ENCODE results near the gene LENG8.
"Not testable (repeated sequence)": the region's sequence is repeated elsewhere in the genome, so short reads cannot be mapped to it uniquely, and the experiment has no call there.

The LENG8 gene

DNA sequence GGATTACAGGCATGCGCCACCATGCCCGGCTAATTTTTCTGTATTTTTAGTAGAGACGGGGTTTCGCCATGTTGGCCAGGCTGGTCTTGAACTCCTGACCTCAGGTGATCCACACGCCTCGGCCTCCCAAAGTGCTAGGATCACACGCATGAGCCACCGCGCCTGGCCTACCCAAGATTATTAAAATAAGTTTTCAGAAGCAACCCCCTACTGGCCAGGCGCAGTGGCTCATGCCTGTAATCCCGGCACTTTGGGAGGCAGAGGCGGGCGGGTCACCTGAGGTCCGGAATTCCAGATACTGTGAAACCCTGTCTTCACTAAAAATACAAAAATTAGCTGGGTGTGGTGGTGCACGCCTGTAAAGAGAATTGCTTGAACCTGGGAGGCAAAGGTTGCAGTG lies 2.6 kb upstream of the LENG8 start:
- not testable (repeated sequence) for DNase-seq

- no peak for DNase-seq
These were observed 792 bp upstream of the LENG8 start for GRCh38 chr19:54448040-54448773.

- no peak for DNase-seq
These were observed 686 bp downstream of the LENG8 start for GRCh38 chr19:54449701-54450069.

DNA sequence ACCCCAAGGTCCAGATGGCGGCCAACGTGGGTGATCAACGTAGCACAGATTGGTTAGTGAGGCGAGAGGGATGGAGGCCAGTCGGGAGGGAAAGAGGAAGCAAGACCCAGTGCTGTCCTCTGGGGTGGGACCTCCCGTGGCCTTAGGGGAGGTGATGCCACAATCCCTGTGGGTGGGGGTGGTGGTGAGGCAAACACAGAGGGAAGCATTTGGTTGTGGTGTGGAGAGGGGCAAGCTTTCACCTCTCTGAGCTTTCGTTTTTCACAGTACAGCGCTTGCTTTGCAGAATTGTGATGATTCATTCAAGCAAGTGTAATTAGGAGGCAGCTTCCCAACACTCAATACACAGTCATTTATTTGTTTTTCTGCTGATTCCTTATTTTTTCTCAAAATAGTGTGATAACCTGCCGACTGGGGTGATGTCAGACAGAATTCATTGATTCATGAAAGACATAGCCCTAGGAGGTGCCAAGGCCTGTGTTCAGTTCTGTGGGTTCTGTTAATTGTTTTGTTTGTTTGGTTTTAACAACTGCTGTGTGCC lies 2.4 kb downstream of the LENG8 start:
- DNase-seq: no peak

- DNase-seq: no peak
These were observed 3.0 kb downstream of the LENG8 start for GRCh38 chr19:54451997-54452396.

- no peak for DNase-seq
These were observed 3.6 kb downstream of the LENG8 start for GRCh38 chr19:54452626-54453025.

- no peak for DNase-seq
These were observed 5.2 kb downstream of the LENG8 start for GRCh38 chr19:54453921-54454780.

DNA sequence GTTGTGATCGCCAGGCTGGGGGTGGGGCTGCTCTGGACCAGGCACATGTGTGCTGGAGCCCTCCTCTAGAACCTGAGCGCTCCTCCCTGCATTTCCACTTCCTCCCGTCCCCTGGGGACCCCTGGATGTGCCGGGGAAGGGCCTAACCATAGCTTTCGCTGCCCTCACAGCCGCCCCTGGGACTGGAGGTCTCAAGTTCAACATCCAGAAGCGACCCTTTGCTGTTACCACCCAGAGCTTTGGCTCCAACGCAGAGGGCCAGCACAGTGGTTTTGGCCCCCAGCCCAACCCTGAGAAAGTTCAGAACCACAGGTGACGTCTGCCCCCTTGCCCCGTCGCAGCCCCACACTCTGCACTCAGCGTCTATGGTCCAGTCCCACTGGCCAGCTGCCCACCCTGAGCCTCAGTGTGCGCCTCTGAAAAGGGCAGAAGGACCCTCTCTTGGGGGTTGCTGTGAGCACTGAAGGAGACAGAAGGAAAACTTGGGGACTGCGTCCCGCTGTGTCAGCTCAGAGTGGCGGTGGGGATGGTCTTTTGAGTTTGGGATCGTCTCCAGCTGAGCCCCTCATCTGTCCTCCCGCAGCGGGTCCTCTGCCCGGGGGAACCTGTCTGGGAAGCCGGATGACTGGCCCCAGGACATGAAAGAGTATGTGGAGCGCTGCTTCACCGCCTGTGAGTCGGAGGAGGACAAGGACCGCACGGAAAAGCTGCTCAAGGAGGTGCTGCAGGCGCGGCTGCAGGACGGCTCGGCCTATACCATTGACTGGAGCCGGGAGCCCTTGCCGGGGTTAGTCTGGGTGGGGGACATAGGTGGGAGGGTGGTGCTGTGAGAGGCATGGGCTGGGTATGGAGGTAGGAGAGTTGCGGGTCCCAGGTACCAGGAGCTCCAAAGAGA lies 6.0 kb downstream of the LENG8 start:
- DNase-seq: no peak

DNA sequence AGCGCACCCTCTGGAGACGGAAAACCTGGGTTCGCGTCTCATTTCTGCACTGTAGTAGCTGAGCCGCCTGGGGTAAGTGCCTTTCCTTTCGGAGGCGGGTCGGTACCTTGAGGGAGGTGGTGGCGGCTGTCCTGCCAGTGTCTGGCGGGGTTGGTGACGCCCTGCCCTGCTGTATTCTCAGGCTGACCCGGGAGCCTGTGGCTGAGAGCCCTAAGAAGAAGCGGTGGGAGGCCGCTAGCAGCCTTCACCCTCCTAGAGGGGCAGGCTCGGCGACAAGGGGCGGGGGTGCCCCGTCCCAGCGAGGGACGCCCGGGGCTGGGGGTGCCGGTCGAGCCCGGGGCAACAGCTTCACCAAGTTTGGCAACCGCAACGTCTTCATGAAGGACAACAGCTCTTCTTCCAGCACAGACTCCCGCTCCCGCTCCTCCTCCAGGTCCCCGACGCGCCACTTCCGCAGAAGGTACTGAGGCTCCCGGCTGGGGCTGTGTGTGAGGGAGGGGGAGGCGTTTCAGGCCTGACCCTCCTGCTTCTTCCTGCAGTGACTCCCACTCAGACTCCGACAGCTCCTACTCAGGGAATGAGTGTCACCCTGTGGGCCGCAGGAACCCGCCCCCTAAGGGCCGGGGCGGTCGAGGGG lies 6.9 kb downstream of the LENG8 start:
- DNase-seq: no peak

DNA sequence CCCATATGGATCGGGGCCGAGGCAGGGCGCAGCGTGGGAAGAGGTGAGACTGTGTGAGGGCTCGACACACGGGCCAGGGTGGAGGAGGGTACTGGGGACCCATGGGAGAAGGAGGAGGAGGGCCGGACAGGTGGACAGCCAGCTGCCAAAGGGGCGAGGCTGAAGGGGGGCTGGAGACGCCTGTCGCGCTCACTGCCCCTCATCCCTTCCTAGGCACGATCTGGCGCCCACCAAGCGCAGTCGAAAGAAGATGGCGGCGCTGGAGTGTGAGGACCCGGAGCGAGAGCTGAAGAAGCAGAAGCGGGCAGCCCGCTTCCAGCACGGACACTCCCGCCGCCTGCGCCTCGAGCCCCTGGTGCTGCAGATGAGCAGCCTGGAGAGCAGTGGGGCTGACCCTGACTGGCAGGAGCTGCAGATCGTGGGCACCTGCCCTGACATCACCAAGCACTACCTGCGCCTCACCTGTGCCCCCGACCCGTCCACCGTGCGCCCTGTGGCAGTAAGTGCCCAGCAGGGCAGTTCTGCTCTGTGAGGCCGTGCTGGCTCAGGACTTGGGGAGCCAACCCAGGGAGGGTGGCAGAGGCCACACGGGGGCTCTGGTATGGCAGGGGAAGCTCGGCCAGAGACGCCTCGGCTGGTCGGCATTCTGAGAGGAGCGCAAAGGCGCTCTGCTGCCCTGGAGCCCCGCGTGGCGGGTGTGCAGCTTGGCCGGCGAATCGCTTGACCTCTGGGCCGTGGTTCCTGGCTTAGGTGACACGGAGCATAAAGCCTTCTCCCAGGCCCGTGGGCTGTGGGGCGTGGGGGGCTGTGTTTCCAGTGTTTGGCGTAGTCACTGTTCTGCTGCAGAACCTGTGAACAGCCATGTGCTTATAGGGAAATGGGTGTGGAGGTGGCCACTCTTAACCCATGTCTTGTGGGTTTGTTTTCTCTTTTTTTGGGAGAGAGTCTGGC lies 7.7 kb downstream of the LENG8 start:
- DNase-seq: no peak

DNA sequence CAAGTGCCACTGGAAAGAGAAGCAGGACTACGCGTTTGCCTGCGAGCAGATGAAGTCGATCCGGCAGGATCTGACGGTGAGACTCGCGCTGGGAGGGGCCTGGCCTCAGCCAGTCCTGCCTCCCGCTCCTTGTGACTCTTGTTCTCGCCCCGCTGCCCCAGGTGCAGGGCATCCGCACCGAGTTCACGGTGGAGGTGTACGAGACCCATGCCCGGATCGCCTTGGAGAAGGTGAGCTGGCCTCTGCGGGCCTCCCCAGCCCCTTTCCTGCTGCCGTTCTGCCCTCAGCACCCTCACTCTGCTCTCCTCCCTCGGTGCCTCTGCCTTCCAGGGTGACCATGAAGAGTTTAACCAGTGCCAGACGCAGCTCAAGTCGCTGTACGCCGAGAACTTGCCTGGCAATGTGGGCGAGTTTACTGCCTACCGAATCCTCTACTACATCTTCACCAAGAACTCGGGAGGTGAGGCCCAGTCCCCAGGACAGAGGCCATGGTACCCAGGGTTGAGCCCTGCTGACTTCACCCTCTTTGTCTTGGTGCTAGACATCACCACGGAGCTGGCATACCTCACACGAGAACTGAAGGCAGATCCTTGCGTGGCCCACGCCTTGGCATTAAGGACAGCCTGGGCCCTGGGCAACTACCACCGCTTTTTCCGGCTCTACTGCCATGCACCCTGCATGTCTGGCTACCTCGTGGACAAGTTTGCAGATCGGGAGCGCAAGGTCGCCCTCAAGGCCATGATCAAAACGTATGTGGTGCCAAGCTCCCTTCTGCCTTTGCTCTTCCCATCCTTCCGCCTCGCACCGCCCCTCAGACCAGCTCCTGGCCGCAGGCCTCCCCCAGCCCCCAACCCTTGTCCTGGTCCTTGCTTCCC lies 9.0 kb downstream of the LENG8 start:
- no peak for DNase-seq

DNA sequence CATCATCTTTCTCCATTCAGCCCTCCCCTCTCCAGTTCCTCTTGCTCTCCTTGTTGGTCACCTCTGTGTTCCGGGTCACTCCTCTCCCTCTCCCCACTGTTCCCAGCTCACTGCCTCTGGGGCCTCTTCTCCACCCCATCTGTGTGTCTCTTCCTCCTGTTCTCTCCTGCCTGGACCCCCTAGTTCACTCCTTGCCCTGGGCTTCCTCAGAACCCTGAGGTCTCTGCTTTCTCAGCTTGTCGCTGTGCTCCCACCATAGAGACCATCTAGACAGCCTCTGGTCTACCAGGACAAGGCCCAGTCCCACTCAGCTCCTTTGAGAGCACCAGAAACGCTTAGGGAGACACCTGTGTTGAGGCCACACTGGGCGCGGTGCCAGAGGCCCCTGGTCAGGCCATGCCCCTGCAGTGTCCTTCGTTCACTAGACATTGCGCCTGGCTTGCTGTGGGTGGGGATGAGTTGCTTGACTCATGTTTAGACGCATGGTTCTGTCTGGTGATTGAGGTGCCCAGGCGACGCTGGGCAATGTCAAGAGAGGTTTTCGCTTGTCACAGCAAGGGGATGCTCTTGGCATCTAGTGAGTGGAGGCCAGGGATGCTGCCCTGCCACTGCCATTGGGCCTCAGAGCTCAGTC lies 9.8 kb downstream of the LENG8 start:
- no peak for DNase-seq

DNA sequence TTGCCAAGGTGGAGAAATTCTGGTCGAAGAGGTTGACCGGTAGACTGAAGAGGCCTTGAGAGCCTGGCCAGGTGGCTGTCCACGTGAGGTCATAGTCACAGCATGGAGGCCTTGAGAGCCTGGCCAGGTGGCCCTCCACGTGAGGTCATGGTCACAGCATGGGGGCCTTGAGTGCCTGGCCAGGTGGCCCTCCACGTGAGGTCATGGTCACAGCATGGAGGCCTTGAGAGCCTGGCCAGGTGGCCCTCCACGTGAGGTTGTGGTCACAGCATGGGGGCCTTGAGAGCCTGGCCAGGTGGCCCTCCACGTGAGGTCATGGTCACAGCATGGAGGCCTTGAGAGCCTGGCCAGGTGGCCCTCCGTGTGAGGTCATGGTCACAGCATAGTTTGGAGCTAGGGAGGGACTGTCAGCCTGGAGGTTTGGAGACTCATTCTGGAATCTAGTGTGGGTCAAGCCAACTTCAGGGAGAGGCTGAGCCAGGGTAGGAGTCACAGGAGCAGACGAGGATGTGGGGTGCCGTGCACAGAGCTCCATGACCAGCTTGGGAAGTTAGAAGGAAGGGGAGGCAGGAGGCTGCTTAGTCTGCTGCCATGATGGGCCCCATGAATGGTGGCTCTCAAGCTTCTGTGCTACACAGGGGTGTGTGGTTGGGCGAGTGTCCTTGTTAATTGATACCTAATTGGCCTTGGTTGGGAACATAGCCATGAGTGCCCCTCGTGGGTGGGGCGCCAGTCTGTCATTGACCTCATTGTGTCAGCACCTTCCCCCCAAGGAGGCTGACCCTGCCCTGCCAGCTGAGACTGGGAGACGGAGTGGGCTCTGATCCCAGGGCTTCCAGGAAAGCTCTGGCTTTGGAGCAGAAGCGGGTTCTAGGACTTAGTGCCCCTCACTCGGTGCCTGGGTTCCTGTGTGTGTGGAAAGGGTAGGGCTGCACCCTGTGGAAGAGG lies 10.6 kb downstream of the LENG8 start:
- no peak for DNase-seq

DNA sequence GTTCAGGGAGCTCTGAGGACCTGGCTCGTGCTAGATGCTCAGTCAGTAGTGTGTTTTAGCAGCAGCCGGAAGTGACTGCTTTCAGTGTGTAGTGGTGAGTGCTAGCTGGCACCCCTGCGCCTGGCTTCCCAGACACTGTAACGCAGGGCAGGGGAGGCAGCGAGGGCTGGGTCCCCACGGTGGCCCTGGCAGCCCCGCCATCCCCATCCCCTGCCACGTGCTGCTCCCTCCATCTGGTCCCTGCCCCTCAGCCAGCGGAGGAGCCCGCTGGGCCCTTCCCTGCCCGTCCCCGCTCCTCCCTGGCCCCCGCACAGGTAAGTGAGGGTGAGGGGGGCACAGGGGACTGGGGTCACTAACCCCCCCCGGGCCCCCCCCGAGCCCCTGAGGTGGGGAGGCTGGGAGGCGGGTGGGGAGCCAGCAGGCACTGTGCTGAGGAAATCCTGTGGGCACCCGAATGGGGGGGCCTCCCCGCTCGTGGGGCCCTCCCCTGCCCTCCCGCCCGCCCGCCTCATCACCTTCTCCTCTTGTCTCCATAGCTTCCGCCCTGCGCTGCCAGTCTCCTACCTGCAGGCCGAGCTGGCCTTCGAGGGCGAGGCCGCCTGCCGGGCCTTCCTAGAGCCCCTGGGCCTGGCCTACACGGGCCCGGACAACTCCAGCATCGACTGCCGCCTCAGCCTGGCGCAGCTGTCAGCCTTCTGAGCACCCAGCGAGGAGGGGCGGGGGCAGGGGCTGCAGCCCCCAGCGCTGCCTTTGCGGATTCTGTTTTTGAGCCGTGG lies 11.4 kb downstream of the LENG8 start:
- no peak for DNase-seq

GRCh38 chr19:54461210-54461609 lies 12.2 kb downstream of the LENG8 start:
- no peak for DNase-seq

DNA sequence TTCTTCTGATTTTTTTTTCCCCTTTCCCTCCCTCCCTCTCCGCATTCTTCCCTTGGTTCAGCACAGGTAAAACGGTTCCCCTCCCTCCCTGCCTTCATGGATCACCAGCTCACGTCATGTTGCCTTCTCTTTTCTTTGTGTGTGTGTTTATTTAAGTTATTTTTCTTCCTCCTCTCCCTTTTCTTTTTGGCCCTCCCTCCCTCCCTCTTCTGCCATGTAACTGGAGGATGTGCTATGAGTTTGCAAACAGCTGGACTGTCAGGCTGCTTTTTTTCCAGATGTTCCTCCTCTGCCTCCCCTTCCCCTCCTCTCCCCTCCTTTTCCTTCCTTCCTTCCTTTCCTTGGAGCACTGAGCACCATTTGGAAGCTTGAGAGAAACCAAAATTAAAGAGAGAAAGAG lies 12.6 kb downstream of the LENG8 start:
- DNase-seq: no peak

DNA sequence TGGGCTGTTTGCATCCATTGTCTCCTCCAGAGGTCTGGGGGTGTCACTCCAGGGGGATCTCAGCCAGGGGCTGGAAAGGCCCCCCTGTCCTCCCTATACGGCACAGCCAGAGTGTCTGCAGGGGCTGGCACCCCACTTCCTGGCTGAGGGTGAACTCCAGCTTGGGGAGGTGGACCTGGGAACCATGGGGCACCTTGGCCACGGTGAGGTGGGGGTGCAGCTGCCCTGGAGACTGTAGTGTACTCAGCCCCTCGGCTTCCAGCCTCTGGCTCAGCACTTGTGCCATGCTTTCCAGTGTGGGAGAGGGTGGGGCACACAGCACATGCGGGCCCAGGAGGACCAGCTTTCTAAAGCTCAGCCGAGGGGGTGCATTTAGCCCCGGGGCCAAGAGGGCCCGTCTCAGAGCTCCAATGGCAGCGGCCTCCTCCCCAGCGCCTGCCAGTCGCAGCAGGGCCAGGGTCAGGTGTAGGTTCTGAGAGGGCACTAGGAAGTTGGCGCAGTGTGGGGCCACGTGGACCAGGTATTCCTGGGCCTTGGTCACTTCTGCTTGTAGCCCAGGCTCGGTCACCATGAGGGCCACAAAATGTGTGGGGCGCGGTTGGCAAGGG lies 13.2 kb downstream of the LENG8 start:
- DNase-seq: no peak
